GM18861 (cell line): Measurements from ENCODE around the gene ACOXL.

Experiments used
- ATAC-seq: cut with Tn5 transposase; IDR thresholded peaks from one replicate; pipeline ENCODE4 v1.9.1; 2021; ENCODE audit not compliant: unreplicated experiment

ACOXL gene

GRCh38 chr2:110751642-110752041, 19.3 kb downstream of the ACOXL start:
- ATAC-seq = no peak

- no peak for ATAC-seq
Measured at GRCh38 chr2:110752871-110753270, 20.5 kb downstream of the ACOXL start.

GRCh38 chr2:110755491-110756078, 23.2 kb downstream of the ACOXL start:
- no peak for ATAC-seq

- ATAC-seq = no peak
Measured at GRCh38 chr2:110759411-110759810, 27.0 kb downstream of the ACOXL start.

GRCh38 chr2:110764931-110765330, 32.6 kb downstream of the ACOXL start:
- no peak for ATAC-seq

- ATAC-seq = no peak
Measured at GRCh38 chr2:110766291-110766690, 33.9 kb downstream of the ACOXL start.

- ATAC-seq = no peak
Measured at GRCh38 chr2:110768591-110768990, 36.2 kb downstream of the ACOXL start.

GRCh38 chr2:110770404-110770958, 38.1 kb downstream of the ACOXL start:
- ATAC-seq = no peak

GRCh38 chr2:110770959-110771431, 38.6 kb downstream of the ACOXL start:
- ATAC-seq = no peak

- ATAC-seq = no peak
Measured at GRCh38 chr2:110771547-110772382, 39.4 kb downstream of the ACOXL start.

- ATAC-seq = no peak
Measured at GRCh38 chr2:110772383-110772755, 40.0 kb downstream of the ACOXL start.

- no peak for ATAC-seq
Measured at GRCh38 chr2:110773401-110773921, 41.1 kb downstream of the ACOXL start.

- no peak for ATAC-seq
Measured at GRCh38 chr2:110774701-110775100, 42.3 kb downstream of the ACOXL start.

GRCh38 chr2:110777531-110778311, 45.3 kb downstream of the ACOXL start:
- no peak for ATAC-seq

- ATAC-seq = no peak
Measured at GRCh38 chr2:110780461-110780860, 48.1 kb downstream of the ACOXL start.

- ATAC-seq = no peak
Measured at GRCh38 chr2:110783196-110783873, 51.0 kb downstream of the ACOXL start.

- ATAC-seq = no peak
Measured at GRCh38 chr2:110784047-110784631, 51.8 kb downstream of the ACOXL start.

GRCh38 chr2:110785439-110785838, 53.1 kb downstream of the ACOXL start:
- no peak for ATAC-seq

GRCh38 chr2:110788976-110789375, 56.6 kb downstream of the ACOXL start:
- ATAC-seq = no peak

- ATAC-seq = no peak
Measured at GRCh38 chr2:110789706-110790105, 57.3 kb downstream of the ACOXL start.
